Dedifferentiated amniotic fluid mesenchymal stem cell (primary cell): ENCODE measurements around the gene JPH4.
"Not testable (repeated sequence)": the region's sequence is repeated elsewhere in the genome, so short reads cannot be mapped to it uniquely, and the experiment has no call there.

Experiments
- DNase-seq: peaks from one replicate; pipeline ENCODE4 v3.0.0-alpha.2; 2016; ENCODE audit errors: extremely low spot score

Gene JPH4

GRCh38 chr14:23548351-23549318 lies 30.0 kb downstream of the JPH4 start:
- no peak for DNase-seq

GRCh38 chr14:23547924-23548323 lies 30.7 kb downstream of the JPH4 start:
- no peak for DNase-seq

GRCh38 chr14:23546450-23547035 lies 32.0 kb downstream of the JPH4 start:
- no peak for DNase-seq

GRCh38 chr14:23545740-23546365 lies 32.7 kb downstream of the JPH4 start:
- no peak for DNase-seq

- no peak for DNase-seq
Measured at GRCh38 chr14:23544511-23545447, 33.8 kb downstream of the JPH4 start.

- no peak for DNase-seq
Measured at GRCh38 chr14:23543403-23543802, 35.2 kb downstream of the JPH4 start.

- DNase-seq: no peak
Measured at GRCh38 chr14:23542261-23542660, 36.3 kb downstream of the JPH4 start.

- no peak for DNase-seq
Measured at GRCh38 chr14:23540141-23540469, 38.5 kb downstream of the JPH4 start.

GRCh38 chr14:23539248-23540140 lies 39.1 kb downstream of the JPH4 start:
- no peak for DNase-seq

GRCh38 chr14:23538785-23539184 lies 39.8 kb downstream of the JPH4 start:
- no peak for DNase-seq

- no peak for DNase-seq
Measured at GRCh38 chr14:23538050-23538718, 40.4 kb downstream of the JPH4 start.

- DNase-seq: no peak
Measured at GRCh38 chr14:23537351-23538049, 41.1 kb downstream of the JPH4 start.

- DNase-seq: not testable (repeated sequence)
Measured at GRCh38 chr14:23536906-23537305, 41.7 kb downstream of the JPH4 start.

GRCh38 chr14:23536494-23536893 lies 42.1 kb downstream of the JPH4 start:
- DNase-seq: no peak

- no peak for DNase-seq
Measured at GRCh38 chr14:23535943-23536342, 42.6 kb downstream of the JPH4 start.

- no peak for DNase-seq
Measured at GRCh38 chr14:23533652-23534435, 44.7 kb downstream of the JPH4 start.

GRCh38 chr14:23532658-23533057 lies 45.9 kb downstream of the JPH4 start:
- no peak for DNase-seq

GRCh38 chr14:23531391-23531790 lies 47.2 kb downstream of the JPH4 start:
- no peak for DNase-seq
